Dedifferentiated amniotic fluid mesenchymal stem cell (primary cell): ENCODE measurements around the gene PPM1L.

Experiments
- DNase-seq: peaks from one replicate; pipeline ENCODE4 v3.0.0-alpha.2; 2016; ENCODE audit errors: extremely low spot score

Gene PPM1L

DNA sequence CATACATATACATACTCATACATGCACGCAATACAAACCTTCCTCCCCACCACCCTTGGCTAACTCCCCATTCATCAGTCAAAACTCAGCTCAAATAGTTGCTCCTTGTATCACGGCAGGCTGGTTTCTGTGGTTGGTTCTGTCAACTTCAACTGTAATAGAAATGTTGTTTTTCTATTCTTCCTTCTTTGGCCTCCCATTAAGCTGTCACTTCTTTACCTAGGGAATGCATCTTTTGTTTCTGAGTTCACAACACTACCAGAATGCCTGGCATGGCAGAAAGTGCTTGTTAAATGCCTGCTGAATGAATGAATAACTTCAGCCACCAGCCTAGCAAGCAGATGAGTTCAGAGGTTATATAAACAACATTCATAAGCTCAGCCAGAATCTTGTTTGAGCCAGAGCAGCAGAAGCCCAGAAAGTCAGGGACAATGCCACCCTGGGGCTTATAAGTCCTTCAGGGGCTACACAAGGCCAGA is 286.0 kb downstream of the PPM1L start:
- no peak for DNase-seq

GRCh38 chr3:161043336-161044035 is 287.5 kb downstream of the PPM1L start:
- DNase-seq, result no peak

GRCh38 chr3:161049683-161050248 is 293.7 kb downstream of the PPM1L start:
- no peak for DNase-seq

DNA sequence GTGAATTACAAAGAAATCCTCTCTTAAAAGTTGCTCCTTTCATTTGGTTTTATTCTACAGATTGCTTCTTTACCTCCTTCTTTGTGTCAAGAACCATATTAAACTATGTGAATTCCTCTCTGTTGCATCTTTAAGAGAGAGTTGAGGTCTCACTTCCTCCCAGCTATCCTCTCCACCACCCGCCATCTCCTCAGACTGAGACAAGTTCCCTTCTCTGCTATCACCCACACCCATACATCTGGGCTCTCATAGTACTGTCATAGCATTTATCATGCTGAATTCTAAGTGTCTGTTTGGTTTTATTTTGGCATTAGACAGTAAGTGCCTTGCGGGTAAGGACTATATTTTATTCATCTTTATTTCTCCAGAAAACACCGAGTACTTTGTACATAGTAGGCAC is 294.9 kb downstream of the PPM1L start:
- no peak for DNase-seq

- no peak for DNase-seq
Observed at GRCh38 chr3:161051856-161052255, 295.8 kb downstream of the PPM1L start.

DNA sequence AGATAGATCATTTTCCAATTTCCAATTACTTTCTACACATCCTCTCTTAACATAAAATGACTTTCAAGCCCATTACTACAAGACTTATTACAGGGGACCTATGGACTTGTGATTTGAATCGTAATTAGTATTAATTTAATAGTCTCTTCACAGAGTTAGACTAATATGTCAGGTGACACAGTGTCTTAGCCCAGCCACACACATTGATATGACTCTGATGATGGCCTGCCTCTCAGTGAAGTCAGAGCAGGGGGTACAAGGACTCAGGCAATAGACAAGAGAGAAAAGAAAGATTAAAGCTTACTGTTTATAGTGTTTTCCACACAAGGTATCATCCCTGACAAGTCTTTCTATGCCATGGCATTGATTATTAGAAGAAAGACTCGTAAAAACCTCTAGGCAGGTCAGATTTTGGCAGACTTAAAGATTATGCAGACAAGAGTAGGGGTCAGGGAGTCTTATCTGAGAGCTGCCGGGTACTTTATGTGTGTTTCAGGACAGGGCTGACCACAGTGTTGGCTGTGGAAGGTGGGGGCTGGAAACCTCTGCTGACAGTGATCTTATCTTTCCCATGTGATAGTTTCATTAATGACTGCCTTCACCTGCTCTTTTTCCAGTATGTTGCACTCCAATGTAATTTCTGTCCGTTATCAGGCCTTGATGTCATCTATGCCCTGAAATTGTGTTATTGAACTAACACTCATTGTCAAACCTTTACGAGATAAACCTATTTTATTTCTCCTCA is 299.0 kb downstream of the PPM1L start:
- DNase-seq, result no peak

GRCh38 chr3:161064413-161064812 is 308.4 kb downstream of the PPM1L start:
- DNase-seq, result no peak

GRCh38 chr3:161066930-161067329 is 310.9 kb downstream of the PPM1L start:
- DNase-seq, result no peak

- no peak for DNase-seq
Observed at GRCh38 chr3:161067335-161067734, 311.3 kb downstream of the PPM1L start.

- DNase-seq, result peak; percentile 73
Observed at GRCh38 chr3:161069511-161070251, 313.6 kb downstream of the PPM1L start.

GRCh38 chr3:161070252-161070930 is 314.4 kb downstream of the PPM1L start:
- no peak for DNase-seq

GRCh38 chr3:161070980-161071663 is 315.1 kb downstream of the PPM1L start:
- DNase-seq, result no peak

- peak; percentile 44 for DNase-seq
Observed at GRCh38 chr3:161072211-161072621, 316.2 kb downstream of the PPM1L start.

DNA sequence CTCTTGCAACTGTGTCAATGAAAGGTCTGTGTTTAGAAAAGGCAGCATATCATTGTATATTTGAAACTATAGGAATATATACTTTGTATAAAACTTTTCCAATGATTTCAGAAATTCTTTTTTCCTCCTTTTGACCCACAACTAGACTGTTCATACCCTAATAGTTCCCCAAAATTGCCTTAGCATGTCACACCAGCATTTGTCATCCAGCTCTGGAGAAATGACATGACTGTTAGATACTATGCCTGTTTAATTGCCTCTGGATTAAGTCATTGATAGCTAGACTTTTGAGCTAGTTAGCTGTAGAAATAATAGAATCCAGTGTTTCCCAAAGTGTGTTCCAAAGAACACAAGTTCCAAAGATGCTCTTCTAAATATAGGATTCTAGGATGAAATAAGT is 316.7 kb downstream of the PPM1L start:
- no peak for DNase-seq

- DNase-seq, result no peak
Observed at GRCh38 chr3:161073181-161073580, 317.1 kb downstream of the PPM1L start.

GRCh38 chr3:161081633-161082032 is 325.6 kb downstream of the PPM1L start:
- no peak for DNase-seq

DNA sequence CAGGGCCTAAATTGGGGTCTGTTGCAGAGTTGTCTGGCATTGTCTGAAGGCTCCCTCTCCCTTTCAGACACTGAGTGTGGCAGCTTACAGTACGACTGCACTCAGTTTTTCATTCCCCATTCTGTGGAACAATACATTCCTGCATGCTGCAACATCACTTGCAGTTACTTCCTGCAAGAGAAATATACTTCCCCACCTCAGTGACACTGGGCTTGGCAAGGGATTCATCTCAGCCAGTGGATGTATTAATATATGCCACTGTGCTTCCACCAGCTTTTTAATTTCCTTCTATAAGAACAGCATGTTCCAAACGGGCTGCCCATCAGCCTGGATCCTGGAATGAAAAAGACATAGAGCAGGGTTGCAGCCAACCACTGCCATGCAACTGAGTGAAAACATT is 326.0 kb downstream of the PPM1L start:
- no peak for DNase-seq

- no peak for DNase-seq
Observed at GRCh38 chr3:161083131-161083530, 327.1 kb downstream of the PPM1L start.

DNA sequence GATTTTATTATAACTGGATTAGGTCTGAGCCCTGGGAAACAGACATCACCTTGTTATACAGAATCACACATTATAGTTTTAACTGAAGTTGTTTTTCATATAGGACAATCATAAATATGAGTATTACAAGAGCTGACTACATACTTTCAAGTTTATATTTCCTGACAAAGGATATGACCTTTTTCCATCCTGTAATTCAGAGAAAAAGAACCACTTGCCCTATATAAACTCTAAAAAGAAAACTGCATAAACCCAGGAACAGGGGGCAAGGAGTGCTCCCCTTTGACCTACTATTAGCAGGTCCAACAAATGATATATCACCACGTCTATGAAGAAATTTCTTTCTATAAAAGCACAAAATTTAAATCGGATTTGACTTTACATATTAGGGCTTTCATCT is 328.2 kb downstream of the PPM1L start:
- DNase-seq, result no peak

- DNase-seq, result no peak
Observed at GRCh38 chr3:161093895-161094294, 337.9 kb downstream of the PPM1L start.

DNA sequence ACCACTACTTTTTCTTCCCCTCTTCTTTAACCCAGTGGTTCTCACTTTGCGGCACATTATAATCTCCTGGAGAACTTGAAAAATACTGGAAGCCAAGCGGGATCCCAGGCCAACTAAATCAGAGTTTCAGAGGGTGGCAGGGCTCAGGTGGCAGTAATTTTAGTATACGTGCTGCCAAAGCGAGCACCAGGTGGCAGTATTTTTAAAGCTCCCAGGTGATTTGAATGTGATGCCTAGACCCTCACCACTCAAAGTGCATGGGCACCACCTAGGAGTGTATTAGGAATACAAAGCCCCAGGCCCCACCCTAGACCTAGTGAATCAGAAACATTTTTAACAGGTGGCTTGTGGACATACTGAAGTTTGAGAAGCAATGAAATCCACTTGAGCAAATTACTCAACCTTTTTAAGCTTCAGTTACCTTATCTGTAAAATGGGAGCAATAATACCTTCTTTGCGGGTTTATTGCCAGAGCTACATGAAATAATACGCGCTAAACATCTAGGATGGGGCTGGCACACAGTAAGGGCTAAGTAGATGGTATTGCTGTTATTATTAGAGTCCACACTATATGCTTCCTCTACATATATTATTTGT is 340.8 kb downstream of the PPM1L start:
- DNase-seq, result no peak
